SK-N-MC (cell line): ENCODE data around the gene MINDY4.

Experiments
- DNase-seq: peaks from one replicate; pipeline ENCODE4 v3.0.0-alpha.2; 2011; ENCODE audit warnings: low read depth, low spot score
- H3K27ac ChIP-seq: fragments of 200-600 bp; sonication (generic); 2 replicates; pipeline ENCODE4 v1.5.1; 2016; ENCODE audit warnings: mixed run types
- H3K36me3 ChIP-seq: fragments of 200-600 bp; sonication (generic); 2 replicates; pipeline ENCODE4 v1.6.1; 2017; ENCODE audit warnings: antibody characterized with exemption, low read length, mixed read lengths; ENCODE audit not compliant: insufficient read depth
- H3K4me3 ChIP-seq: fragments of 200-600 bp; sonication (generic); 2 replicates; pipeline ENCODE4 v1.5.1; 2016
- H3K9ac ChIP-seq: fragments of 200-600 bp; sonication (generic); 2 replicates; pipeline ENCODE4 v1.8.0; 2017; ENCODE audit warnings: mixed run types, mixed read lengths; ENCODE audit not compliant: insufficient read length
- H3K9me3 ChIP-seq: fragments of 200-600 bp; sonication (generic); 2 replicates; pipeline ENCODE4 v1.6.1; 2017; ENCODE audit warnings: low read depth, mild to moderate bottlenecking, antibody characterized with exemption, low read length, moderate library complexity, mixed read lengths
- EZH2 ChIP-seq: fragments of 200-600 bp; sonication (generic); IDR thresholded peaks from one replicate; pipeline ENCODE4 v1.6.1; 2017; ENCODE audit warnings: antibody characterized with exemption
- FOXP2 ChIP-seq: optimal IDR thresholded peaks from 2 replicates; pipeline ENCODE3; 2011; ENCODE audit warnings: mild to moderate bottlenecking, moderate library complexity; ENCODE audit not compliant: insufficient read depth; ENCODE audit errors: extremely low read length, control extremely low read depth
- POLR2AphosphoS5 ChIP-seq: IDR thresholded peaks from 2 replicates; pipeline ENCODE4 v1.6.1; 2012; ENCODE audit warnings: mild to moderate bottlenecking, low read depth, low read length, borderline replicate concordance

MINDY4 gene

DNA sequence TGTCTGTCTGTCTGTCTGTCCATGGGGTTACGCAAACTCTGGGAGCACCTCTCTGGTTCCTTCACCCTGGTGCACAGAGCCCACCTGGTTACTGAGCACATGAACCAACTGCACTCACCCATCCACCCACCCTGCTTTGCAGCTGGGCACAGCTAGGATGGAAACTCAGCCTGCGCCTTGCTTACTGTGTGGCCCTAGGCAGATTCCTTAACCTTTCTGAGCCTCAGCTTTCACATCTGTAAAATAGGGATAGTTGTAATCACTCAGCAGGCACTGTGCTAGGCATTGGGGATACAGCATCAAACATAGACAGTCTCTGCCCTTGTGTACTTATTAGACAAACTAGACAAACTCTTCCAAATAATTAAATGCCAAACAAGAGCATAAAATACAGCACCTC is 41.1 kb upstream of the MINDY4 start:
- Histone ChIP-seq H3K36me3 (no peaks in the 10 kb centered on the region), H3K27ac (no peak overlapping the region), H3K4me3 (no peak overlapping the region), H3K9me3 (no peaks in the 10 kb centered on the region), H3K9ac (no peak overlapping the region)
- no peak for DNase-seq
- TF ChIP-seq EZH2 (no peak), FOXP2 (no peak), POLR2AphosphoS5 (no peak)

GRCh38 chr7:30730996-30731395 is 40.2 kb upstream of the MINDY4 start:
- H3K36me3 ChIP-seq: no peaks in the 10 kb centered on the region
- no peak overlapping the region for H3K4me3 ChIP-seq
- TF ChIP-seq EZH2: no peak
- no peak for DNase-seq
- H3K9me3 ChIP-seq: no peaks in the 10 kb centered on the region
- no peak overlapping the region for H3K27ac ChIP-seq
- H3K9ac ChIP-seq: no peak overlapping the region

GRCh38 chr7:30731581-30731980 is 39.6 kb upstream of the MINDY4 start:
- TF ChIP-seq FOXP2: no peak
- no peak for TF ChIP-seq POLR2AphosphoS5
- TF ChIP-seq EZH2: no peak
- no peaks in the 10 kb centered on the region for H3K9me3 ChIP-seq
- no peak overlapping the region for H3K4me3 ChIP-seq
- H3K27ac ChIP-seq: no peak overlapping the region
- H3K9ac ChIP-seq: no peak overlapping the region
- DNase-seq: no peak
- H3K36me3 ChIP-seq: no peaks in the 10 kb centered on the region

DNA sequence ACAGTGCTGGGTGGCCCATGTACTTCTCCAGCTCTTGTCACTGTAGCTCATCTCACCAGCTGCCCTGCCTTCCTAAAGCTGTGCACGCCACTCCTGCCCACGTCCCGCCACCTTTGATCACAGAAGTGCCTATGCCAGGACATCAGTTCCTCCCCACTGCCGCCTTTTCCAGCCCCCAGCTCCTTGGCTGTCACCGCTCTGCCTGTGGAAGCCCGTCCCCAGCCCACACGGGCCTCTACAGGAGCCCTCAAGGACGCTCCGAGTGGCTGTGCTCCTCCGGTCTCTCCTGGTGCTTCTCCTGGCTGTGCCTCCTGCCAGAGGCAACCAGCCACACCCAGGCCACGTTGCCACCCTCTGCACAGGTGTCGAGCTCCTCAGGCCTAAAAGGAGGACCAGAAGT is 38.6 kb upstream of the MINDY4 start:
- Histone ChIP-seq H3K9me3 (no peaks in the 10 kb centered on the region), H3K4me3 (no peak overlapping the region), H3K27ac (no peak overlapping the region), H3K36me3 (no peaks in the 10 kb centered on the region), H3K9ac (no peak overlapping the region)
- no peak for TF ChIP-seq EZH2
- TF ChIP-seq FOXP2: no peak
- TF ChIP-seq POLR2AphosphoS5: no peak
- no peak for DNase-seq

GRCh38 chr7:30733216-30733615 is 38.0 kb upstream of the MINDY4 start:
- no peaks in the 10 kb centered on the region for H3K36me3 ChIP-seq
- no peak for DNase-seq
- no peak for TF ChIP-seq FOXP2
- no peak for TF ChIP-seq POLR2AphosphoS5
- TF ChIP-seq EZH2: no peak
- H3K9me3 ChIP-seq: no peaks in the 10 kb centered on the region
- H3K9ac ChIP-seq: no peak overlapping the region
- no peak overlapping the region for H3K27ac ChIP-seq
- no peak overlapping the region for H3K4me3 ChIP-seq

DNA sequence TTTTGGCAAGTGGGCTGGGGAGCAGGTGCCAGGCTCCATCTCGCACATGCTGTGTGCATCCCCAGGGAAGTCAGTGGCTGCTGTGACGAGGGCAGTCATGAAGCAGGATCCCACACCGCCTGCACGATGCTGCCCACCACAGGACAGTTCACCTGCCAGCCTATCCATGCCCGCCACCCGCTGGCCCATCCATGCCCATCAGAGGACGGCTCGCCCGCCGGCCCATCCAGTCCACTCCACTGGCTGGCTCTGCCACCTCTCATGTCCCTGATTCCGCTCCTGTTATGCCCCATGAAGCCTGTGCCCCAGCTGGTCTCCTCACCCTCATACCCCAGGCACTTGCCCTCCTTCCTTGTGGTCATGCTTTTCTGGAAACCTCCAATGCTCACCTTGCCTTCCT is 37.5 kb upstream of the MINDY4 start:
- no peak for TF ChIP-seq EZH2
- no peak for TF ChIP-seq POLR2AphosphoS5
- no peak for TF ChIP-seq FOXP2
- DNase-seq: no peak
- H3K4me3 ChIP-seq: no peak overlapping the region

DNA sequence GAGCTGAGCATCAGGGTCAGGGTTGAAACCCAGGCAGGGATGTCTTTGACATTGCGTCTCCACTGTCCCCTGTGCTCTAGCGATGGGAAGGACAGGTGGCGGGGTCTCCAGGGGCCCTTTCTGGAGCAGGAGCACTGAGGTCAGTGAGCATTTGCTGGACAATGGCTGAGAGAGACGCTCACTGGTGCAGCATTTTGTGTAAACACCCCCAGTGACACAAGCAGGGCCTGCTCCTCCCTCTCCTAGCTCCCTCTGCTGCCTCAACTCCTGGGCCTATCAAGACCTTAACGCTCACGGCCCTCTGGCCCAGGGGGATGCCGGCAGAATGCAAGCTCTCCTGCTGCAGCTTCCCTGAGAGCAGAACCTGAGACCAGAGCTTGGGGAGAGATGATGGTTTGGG is 36.7 kb upstream of the MINDY4 start:
- Histone ChIP-seq H3K9me3 (no peaks in the 10 kb centered on the region), H3K36me3 (no peaks in the 10 kb centered on the region), H3K4me3 (no peak overlapping the region), H3K9ac (no peak overlapping the region), H3K27ac (no peak overlapping the region)
- no peak for DNase-seq
- no peak for TF ChIP-seq FOXP2
- TF ChIP-seq EZH2: no peak
- no peak for TF ChIP-seq POLR2AphosphoS5

More for the DNA sequence above, 37.5 kb upstream of the MINDY4 start:
- Histone ChIP-seq H3K27ac (no peak overlapping the region), H3K9ac (no peak overlapping the region), H3K36me3 (no peaks in the 10 kb centered on the region), H3K9me3 (no peaks in the 10 kb centered on the region)

- Histone ChIP-seq H3K36me3 (no peaks in the 10 kb centered on the region), H3K9ac (no peak overlapping the region), H3K4me3 (no peak overlapping the region), H3K27ac (no peak overlapping the region), H3K9me3 (no peaks in the 10 kb centered on the region)
- no peak for DNase-seq
- TF ChIP-seq FOXP2 (no peak), EZH2 (no peak), POLR2AphosphoS5 (no peak)
Observed at GRCh38 chr7:30735631-30736030, 35.6 kb upstream of the MINDY4 start.

- Histone ChIP-seq H3K9ac (no peak overlapping the region), H3K9me3 (no peaks in the 10 kb centered on the region), H3K36me3 (no peaks in the 10 kb centered on the region), H3K27ac (no peak overlapping the region), H3K4me3 (no peak overlapping the region)
- no peak for TF ChIP-seq FOXP2
- DNase-seq: no peak
Observed at GRCh38 chr7:30736291-30736690, 34.9 kb upstream of the MINDY4 start.
